Astrocyte of the spinal cord (primary cell): Measurements from ENCODE around the gene TSSK2.

Experiments used
- DNase-seq: peaks from one replicate; pipeline ENCODE4 v3.0.0; 2011; ENCODE audit warnings: low read depth, low spot score
- H3K4me3 ChIP-seq: 2 replicates; pipeline ENCODE4 v1.5.1; 2011; ENCODE audit warnings: low read depth, mild to moderate bottlenecking, low read length, moderate library complexity
- CTCF ChIP-seq: IDR thresholded peaks from 2 replicates; pipeline ENCODE4 v1.5.1; 2012; ENCODE audit warnings: low read depth, mild to moderate bottlenecking, low read length, inconsistent platforms
- in situ Hi-C: cut with HindIII; loops from 2 replicates; pipeline ENCODE4 v1.10.0; 2017; ENCODE audit warnings: low sequenced_read_pairs

TSSK2 gene

GRCh38 chr22:19123936-19124335 lies 7.2 kb upstream of the TSSK2 start:
- TF ChIP-seq CTCF: no peak
- no peak for DNase-seq
- in situ Hi-C loops: no loop called here
- no peak overlapping the region for H3K4me3 ChIP-seq

- no peak for TF ChIP-seq CTCF
- no peak overlapping the region for H3K4me3 ChIP-seq
- DNase-seq: no peak
- in situ Hi-C loops: no loop called here
These were observed 6.7 kb upstream of the TSSK2 start for GRCh38 chr22:19124377-19124776.

GRCh38 chr22:19125011-19125410 lies 6.1 kb upstream of the TSSK2 start:
- no peak for TF ChIP-seq CTCF
- H3K4me3 ChIP-seq: no peak overlapping the region
- no peak for DNase-seq
- in situ Hi-C loops: no loop called here

GRCh38 chr22:19125474-19126308 lies 5.4 kb upstream of the TSSK2 start:
- H3K4me3 ChIP-seq: no peak overlapping the region
- DNase-seq: no peak
- in situ Hi-C loops: no loop called here
- no peak for TF ChIP-seq CTCF

GRCh38 chr22:19126309-19127273 lies 4.5 kb upstream of the TSSK2 start:
- no peak overlapping the region for H3K4me3 ChIP-seq
- in situ Hi-C loops: no loop called here
- no peak for TF ChIP-seq CTCF
- no peak for DNase-seq

- no peak overlapping the region for H3K4me3 ChIP-seq
- DNase-seq: no peak
- TF ChIP-seq CTCF: no peak
- in situ Hi-C loops: no loop called here
These were observed 3.6 kb upstream of the TSSK2 start for GRCh38 chr22:19127329-19128008.
